ENCODE results near the gene FLVCR2.

The FLVCR2 gene

DNA sequence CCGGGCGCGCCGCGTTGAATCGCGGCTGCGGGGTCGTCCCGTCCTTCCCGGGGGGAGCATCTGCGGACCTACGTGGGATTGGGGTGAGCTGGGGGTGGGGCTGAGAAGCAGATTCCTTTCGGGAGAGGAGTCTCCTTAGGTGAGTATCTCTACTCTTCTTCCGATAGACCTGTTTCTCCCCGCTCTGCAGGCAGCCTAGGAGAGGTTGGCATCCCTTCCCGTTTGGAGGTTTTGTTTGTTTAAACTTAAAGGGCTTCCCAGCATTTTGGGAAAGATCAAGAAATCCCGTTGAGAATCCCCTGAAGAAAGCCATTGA lies 83.0 kb downstream of the FLVCR2 start:
- H3K36me3 ChIP-seq (ENCODE audit: low read depth), result peaks cover 62% of the 10 kb centered on the region
- H3K27ac ChIP-seq (ENCODE audit: poor library complexity, severe bottlenecking), result peak overlapping the region; percentile 78
- ATAC-seq (ENCODE audit: low read depth) (no peak; the same call in 2 of the 3 replicates), DNase-seq (ENCODE audit: low spot score) (no peak)
- H3K4me1 ChIP-seq (ENCODE audit: insufficient read depth, poor library complexity, severe bottlenecking), result peaks cover 12% of the 10 kb centered on the region
- no peaks in the 10 kb centered on the region for H3K9me3 ChIP-seq (ENCODE audit: severe bottlenecking)
- H3K4me3 ChIP-seq (ENCODE audit: severe bottlenecking), result peak overlapping the region; percentile 66
- no peak for TF ChIP-seq CTCF (IDR thresholded peaks at IDR 0.05; ENCODE audit: poor library complexity, severe bottlenecking)
- no peaks in the 10 kb centered on the region for H3K27me3 ChIP-seq (ENCODE audit: insufficient read depth, poor library complexity, severe bottlenecking)

DNA sequence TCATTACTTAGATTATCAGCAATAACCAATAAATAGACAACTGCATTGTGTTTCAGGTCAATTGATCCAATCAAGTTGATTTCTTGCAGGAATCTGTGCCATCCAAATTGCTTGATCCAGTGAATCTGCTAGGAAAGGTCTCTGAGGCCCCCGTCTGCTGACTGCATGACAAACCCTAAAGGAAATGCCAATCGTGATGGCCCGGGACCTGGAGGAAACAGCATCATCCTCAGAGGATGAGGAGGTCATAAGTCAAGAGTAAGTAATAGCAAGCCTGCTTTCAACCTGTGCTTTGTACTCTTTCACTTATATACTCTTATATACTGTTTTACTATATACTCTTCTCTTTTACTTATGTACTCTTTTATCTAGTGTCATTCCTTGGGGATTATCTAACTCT lies 84.5 kb downstream of the FLVCR2 start:
- no peaks in the 10 kb centered on the region for H3K27me3 ChIP-seq (ENCODE audit: insufficient read depth, poor library complexity, severe bottlenecking)
- no peak for TF ChIP-seq CTCF (IDR thresholded peaks at IDR 0.05; ENCODE audit: poor library complexity, severe bottlenecking)
- no peaks in the 10 kb centered on the region for H3K9me3 ChIP-seq (ENCODE audit: severe bottlenecking)
- H3K4me3 ChIP-seq (ENCODE audit: severe bottlenecking), result no peak overlapping the region
- H3K4me1 ChIP-seq (ENCODE audit: insufficient read depth, poor library complexity, severe bottlenecking), result peaks cover 12% of the 10 kb centered on the region
- no peak for DNase-seq (ENCODE audit: low spot score)
- no peak for ATAC-seq (ENCODE audit: low read depth)
- peak overlapping the region; percentile 78 for H3K27ac ChIP-seq (ENCODE audit: poor library complexity, severe bottlenecking)
- H3K36me3 ChIP-seq (ENCODE audit: low read depth), result peaks cover 53% of the 10 kb centered on the region

DNA sequence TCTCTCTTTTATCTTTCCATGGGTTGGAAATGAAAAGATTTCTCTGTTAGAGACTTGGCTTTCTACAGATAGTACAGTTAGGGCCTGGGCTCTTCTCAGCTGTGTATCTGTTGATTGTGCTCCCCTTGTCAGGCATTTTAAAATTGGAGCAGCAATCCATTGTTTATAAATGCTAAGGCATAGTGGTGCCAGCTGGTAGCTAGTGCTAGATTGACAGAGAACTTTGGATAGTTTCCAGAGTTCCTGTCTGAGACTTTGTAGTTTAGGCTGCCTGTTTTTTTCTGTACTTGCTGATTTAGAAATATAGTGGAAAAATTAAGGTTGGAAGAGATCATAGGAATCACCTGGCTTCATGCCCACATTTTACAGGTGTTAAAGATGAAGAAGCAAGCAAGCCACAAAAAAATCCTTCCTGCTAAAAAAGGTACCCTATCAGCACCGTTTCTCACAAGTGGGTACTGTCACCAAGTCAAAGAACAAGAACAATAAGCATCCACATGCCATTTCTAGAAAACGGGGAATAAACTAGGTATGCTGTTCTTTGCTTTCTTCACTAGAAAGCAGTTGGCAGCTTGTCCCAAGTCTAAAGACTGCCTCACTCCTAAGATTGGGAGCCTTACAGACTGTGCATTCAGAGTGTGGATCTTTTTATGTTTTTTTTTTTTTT lies 88.8 kb downstream of the FLVCR2 start:
- Histone ChIP-seq H3K4me3 (ENCODE audit: severe bottlenecking) (no peak overlapping the region), H3K27me3 (ENCODE audit: insufficient read depth, poor library complexity, severe bottlenecking) (no peaks in the 10 kb centered on the region), H3K36me3 (ENCODE audit: low read depth) (peaks cover 84% of the 10 kb centered on the region), H3K9me3 (ENCODE audit: severe bottlenecking) (no peaks in the 10 kb centered on the region), H3K27ac (ENCODE audit: poor library complexity, severe bottlenecking) (no peak overlapping the region), H3K4me1 (ENCODE audit: insufficient read depth, poor library complexity, severe bottlenecking) (peaks cover 10% of the 10 kb centered on the region)
- ATAC-seq (ENCODE audit: low read depth) (no peak), DNase-seq (ENCODE audit: low spot score) (no peak)
- TF ChIP-seq CTCF (IDR thresholded peaks at IDR 0.05; ENCODE audit: poor library complexity, severe bottlenecking), result no peak

DNA sequence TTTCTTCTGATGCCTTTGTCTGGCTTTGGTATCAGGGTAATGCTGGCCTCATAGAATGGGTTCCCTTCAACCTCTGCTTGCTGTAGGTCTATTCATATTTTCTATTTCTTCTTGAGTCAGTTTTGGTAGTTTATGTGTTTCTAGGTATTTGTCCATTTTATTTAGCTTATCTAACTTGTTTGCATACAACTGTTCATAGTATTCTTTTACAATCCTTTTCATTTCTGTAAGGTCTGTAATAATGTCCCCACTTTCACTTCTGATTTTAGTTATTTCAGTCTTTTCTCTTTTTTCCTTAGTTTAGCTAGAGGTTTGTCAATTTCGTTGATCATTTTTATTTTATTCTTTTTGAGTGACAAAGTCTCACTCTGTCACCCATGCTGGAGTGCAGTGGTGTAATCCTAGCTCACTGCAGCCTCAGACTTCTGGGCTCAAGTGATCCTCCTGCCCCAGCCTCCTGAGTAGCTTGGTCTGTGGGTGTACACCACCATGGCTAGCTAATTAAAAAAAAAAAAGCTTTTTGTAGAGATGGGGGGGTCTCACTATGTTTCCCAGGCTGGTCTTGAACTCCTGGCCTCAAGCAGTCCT lies 94.3 kb downstream of the FLVCR2 start:
- Histone ChIP-seq H3K27ac (ENCODE audit: poor library complexity, severe bottlenecking) (no peak overlapping the region), H3K4me1 (ENCODE audit: insufficient read depth, poor library complexity, severe bottlenecking) (peaks cover 12% of the 10 kb centered on the region), H3K4me3 (ENCODE audit: severe bottlenecking) (no peak overlapping the region), H3K27me3 (ENCODE audit: insufficient read depth, poor library complexity, severe bottlenecking) (no peaks in the 10 kb centered on the region), H3K36me3 (ENCODE audit: low read depth) (peaks cover 68% of the 10 kb centered on the region), H3K9me3 (ENCODE audit: severe bottlenecking) (no peaks in the 10 kb centered on the region)
- ATAC-seq (ENCODE audit: low read depth) (no peak), DNase-seq (ENCODE audit: low spot score) (no peak)
- no peak for TF ChIP-seq CTCF (IDR thresholded peaks at IDR 0.05; ENCODE audit: poor library complexity, severe bottlenecking)

GRCh38 chr14:75673345-75674035 lies 95.1 kb downstream of the FLVCR2 start:
- DNase-seq (ENCODE audit: low spot score) (no peak), ATAC-seq (ENCODE audit: low read depth) (no peak)
- no peak overlapping the region for H3K27ac ChIP-seq (ENCODE audit: poor library complexity, severe bottlenecking)
- peaks cover 72% of the 10 kb centered on the region for H3K36me3 ChIP-seq (ENCODE audit: low read depth)
- TF ChIP-seq CTCF (IDR thresholded peaks at IDR 0.05; ENCODE audit: poor library complexity, severe bottlenecking), result no peak
- no peaks in the 10 kb centered on the region for H3K9me3 ChIP-seq (ENCODE audit: severe bottlenecking)
- peaks cover 12% of the 10 kb centered on the region for H3K4me1 ChIP-seq (ENCODE audit: insufficient read depth, poor library complexity, severe bottlenecking)
- no peaks in the 10 kb centered on the region for H3K27me3 ChIP-seq (ENCODE audit: insufficient read depth, poor library complexity, severe bottlenecking)
- no peak overlapping the region for H3K4me3 ChIP-seq (ENCODE audit: severe bottlenecking)

Measured in RWPE2 (cell line).